DMS 273 treated with DMSO at 0.1 percent for 48 hours (cell line): ENCODE results near the gene AIDA.
"Not testable (repeated sequence)": the region's sequence is repeated elsewhere in the genome, so short reads cannot be mapped to it uniquely, and the experiment has no call there.

Experiments
- DNase-seq: peaks from one replicate; lab custom pipeline; 2025; lab: John Stamatoyannopoulos, UW

Gene AIDA, protein sequence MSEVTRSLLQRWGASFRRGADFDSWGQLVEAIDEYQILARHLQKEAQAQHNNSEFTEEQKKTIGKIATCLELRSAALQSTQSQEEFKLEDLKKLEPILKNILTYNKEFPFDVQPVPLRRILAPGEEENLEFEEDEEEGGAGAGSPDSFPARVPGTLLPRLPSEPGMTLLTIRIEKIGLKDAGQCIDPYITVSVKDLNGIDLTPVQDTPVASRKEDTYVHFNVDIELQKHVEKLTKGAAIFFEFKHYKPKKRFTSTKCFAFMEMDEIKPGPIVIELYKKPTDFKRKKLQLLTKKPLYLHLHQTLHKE

DNA sequence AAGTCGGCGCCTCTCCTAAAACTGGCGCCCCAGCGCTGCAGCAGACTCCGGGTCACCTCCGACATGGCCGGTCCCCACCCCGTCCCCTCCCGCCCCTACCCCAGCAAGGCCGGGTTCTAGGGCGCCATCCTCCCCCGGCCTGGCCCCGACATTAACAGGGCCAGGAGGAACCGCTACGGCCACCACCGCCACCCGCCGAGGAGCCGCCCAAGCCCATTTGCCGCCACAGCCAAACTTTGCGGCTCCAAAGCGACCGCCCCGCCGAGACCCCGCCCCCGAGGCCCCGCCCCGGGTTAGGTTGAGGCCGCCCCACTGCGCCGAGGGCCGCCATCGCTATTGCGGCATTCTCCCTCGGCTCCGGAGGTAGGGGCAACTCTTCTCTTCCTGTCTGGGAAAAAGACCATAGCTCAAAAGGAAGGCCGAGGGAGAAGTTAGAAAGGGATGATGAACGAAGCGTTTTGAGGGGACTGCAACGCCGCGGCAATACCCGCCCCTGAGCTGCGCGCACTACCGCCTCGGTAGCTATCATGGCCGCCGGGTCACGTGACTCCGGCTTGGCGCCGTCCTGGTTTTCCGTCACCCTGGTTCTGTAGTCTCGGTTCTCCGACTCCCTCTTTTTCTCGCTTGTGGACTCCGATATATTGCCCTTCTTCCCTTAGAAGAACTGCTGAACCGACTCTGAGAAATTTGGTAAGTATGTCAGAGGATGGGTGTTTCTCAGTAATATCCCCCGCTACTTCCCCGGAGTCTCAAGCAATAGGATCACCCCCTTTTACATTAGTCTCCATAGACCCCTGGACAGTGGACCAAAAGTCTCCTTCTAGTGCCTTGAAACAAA, at the start of gene AIDA, which contains the start of gene BROX:
TSS of gene AIDA (minus strand) at position 239 of the 838 bp plus-strand sequence. CDS start at position 65, 174 bp downstream.
TSS of gene BROX (plus strand) at position 312 of the 838 bp plus-strand sequence. CDS start 3,136 bp downstream, outside the sequence.
- DNase-seq = peak; percentile 71

DNA sequence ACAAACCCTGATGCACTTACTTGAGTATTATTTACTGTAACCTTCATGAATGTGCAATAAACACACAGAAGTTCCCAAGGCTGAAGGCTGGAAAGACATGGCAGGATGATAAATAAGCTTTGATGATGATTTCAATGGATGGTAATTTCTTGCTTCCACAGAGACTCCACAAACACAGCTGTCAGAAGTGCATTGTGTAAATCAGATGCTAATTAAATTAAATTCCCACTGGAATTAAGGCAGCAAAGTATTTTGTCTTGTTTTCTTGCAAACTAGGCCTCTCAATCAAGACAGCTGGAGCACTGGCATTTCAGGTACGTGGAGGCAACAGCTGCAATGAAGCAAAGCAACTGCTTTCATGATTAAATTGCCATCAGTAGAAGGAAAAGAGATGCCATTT, 48.8 kb upstream of the AIDA start:
- DNase-seq = no peak

DNA sequence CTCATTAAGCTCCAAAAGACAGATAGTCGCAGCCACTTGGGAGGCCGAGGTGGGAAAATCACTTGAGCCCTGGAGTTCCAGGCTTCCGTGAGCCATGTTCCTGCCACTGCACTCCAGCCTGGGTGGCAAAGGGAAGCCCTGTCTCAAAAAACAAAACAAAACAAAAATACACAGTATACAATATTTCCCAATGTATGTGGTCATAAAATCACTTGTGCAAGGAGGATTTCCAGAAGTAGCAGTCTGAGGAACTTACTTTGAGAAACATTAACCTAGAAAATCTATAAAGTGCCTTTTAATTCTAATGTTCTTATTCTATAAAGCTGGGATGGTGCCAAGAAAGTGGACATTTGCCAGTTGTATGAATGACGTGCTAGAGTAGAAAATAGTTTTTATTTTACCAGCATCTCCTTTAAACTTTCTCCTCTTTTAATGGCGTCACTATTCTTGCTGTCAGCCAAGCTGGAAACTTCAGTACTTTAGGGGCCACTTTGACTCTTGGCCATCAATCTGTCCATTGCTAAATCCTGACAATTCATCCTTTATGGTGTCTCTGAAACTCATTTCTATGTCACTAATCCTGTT, 47.3 kb upstream of the AIDA start:
- DNase-seq = no peak

DNA sequence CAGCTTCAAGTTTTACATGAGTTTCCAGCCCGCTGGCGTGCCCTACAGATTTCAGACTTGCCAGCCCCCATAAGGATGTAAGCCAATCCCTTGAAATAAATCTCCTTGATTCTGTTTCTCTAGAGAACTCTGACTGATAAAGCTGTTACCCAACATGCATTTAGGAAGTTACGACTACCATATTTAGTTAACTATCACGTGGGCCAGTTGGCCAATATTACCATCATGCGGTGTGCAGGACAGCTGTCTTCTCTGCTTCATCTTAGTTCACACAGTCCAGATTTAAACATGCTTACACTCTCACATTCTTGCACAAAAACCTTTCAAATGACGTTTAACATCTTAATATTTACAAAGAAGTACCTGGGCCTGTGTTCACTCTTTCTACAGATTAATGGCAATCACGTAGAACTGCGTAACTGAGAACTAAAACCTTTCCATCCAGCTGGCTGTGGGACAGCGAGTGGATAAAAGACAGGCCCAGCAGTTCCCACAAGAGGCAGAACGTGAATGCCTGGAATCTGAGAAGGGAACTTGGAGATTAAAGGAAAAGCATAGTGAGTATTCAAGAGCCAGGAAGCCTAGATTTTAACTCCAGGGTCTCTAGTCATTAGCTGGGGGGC, 45.5 kb upstream of the AIDA start:
- DNase-seq = no peak

DNA sequence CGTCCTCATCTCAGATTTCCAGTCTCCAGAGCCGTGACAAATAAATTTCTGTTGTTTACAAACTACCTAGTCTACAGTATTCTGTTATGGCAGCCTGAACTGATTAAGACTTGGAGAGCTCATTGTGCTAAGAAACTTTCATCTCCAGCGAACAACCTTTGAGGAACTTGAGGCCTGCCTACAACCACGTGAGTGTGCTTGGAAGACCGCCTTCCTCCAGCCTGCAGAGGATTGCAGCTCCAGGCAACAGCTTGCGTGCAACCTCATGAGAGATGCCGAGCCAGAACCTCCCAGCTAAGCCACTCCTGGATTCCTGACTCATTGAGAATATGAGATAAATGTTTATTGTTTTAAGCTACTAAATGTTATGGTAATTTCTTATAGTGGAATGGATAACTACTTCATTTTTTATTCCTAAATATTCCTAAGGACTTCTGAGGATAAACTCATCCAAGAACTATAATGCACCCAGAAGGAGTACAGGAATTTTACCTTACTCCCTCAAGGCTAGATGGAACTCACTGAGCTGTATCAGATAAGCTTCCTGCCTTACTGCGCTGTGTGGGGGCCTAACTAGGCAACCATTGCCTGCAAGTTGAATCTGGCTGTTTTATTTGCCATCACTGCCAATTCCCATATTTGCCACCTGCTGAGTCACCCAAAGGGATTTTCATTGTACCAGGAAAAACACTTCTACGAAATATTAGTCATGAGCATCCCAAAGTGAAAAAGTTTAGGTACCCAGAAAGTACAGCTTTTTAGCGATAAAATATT, 42.3 kb upstream of the AIDA start:
- DNase-seq = no peak

DNA sequence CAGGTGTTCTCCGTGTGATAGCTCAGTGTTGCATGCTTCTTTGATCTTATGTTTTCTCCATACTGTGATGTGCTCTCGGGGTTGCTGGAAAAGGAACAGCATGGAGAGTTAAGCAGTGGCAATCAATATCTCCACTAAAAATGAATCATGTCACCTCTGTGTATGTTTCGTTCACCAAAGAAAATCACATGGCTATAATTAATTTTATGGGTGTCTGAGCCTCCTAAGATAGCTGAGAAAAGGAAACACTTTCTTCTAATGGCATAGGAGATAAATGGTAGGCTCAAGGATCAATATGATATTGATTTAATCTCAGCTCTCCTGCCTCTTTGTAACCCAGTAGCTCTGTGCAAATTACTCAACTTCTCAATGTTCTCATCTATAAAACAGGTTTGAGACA, 39.0 kb upstream of the AIDA start:
- no peak for DNase-seq

DNA sequence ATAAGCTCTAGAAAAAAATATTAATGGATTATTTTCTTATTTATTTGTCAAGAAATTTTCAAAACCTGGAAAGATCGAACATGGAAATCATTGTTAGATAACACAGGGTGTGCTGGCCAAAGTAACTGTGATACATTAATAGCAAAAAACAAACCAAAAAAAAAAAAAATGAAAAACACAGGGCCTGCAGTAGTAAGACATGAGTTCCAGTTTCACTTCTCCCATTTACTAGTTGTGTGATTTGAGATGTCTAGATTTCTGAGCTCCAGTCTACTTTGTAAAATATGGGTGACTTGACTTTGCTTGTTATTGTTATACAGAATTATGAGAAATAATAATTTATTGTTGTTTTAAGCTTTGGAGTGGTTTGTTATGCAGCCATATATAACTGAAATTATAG, 38.4 kb upstream of the AIDA start:
- DNase-seq = no peak

DNA sequence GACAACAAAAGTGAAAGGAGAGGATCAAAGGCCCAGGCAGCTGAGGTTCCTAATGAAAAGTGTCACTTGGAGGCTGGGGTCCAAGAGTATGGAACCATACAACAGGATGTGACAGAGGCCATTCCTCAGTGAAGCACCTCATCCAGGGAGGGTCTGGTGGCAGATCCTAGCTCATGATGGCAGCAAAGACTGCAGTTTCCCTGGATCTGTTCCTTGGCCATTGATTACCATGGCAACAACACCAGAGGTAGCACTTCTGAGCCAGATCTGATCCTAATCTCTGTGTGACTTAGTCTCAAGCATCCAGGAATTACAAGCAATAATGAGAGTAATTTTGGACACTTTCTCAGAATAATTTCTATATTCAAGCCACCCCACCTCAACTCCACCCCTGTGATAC, 37.6 kb upstream of the AIDA start:
- DNase-seq = no peak

DNA sequence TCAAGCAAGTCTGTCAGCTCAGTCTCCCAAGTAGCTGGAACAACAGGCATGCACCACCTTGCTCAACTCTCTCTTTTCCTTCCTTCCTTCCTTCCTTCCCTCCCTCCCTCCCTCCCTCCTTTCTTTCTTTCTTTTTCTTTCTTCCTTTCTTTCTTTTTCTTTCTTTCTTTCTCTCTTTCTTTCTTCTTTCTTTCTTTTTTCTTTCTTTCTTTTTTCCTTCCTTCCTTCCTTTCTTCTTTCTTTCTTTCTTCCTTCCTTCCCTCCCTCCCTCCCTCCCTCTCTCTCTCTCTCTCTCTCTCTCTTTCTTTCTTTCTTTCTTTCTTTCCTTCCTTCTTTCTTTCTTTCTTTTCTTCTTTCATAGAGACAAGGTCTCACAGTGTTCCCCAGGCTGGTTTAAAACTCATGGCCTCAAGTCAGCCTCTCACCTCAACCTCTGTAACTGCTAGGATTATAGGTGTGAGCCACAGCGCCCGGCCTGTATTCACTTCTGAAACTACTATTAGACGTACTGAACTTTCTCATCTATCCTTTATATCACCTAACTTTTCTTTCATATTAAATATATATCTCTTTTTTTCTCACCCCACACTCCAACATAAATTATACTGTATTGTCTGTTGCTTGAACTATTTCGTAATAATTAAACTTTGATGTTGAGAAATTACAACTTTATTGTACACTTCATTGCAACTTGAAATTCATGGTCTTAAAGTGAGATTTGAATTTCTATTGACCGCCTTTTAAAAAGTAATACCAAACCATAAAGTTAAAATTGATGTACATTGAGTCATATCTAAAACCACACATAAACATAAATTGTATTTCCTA, 29.6 kb upstream of the AIDA start:
- DNase-seq = not testable (repeated sequence)

DNA sequence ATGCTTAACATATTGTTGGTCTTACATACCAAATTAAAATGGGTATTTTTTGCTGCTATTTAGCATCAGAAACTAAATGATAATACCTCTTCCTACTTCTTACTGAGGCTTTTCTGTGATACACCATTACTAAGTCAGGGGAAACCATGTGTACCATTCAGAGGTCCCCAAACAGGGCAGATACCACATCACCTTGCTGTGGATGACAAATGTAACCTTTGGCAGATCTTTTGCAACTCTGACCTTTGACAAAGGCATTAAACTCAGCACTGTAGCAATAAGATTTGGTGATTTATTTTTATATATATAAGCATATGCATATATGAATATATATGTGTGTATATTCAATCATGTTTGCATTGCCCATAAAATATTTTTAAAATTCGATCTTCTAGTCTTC, 27.6 kb upstream of the AIDA start:
- DNase-seq = no peak

DNA sequence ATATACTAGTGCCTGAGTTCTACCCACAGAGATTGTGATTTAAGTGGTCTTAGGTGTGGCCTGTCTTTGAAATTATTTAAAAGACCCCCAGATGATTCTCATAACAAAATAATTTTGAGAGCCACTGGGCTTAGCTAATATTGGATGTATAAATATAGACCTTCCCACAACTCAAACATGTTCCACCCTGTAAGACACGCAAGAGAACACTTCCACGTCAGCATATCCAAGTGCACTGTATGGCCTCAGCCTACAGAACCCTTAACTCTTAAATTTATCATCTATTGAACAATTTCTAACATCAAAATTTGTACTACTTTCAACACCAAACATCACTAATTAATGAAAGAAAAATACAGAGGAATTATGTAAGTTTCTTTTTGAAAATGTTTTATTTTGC, 27.2 kb upstream of the AIDA start:
- DNase-seq = no peak

DNA sequence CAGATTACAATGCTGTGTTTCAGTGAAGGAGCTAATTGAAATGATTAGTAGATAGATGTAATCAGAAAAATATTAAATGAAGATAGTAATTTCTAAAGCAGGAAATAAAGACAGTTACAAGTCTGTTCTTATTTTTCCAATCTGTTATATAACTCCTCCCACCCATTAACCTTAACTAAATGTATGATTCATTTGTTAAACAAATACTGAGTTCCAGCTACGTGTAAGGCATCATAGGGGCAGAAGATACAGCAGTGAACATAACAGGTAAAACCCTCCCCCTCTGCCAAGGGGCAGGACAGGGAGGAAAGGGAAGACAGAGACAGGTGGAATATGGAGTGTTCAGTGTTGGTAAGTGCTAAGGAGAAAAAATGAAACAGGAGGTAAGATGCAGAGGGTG, 24.7 kb upstream of the AIDA start, which contains the start of gene FAM177B:
TSS of gene FAM177B (plus strand) at position 231 of the 400 bp plus-strand sequence. CDS start 9,344 bp downstream, outside the sequence.
- no peak for DNase-seq

DNA sequence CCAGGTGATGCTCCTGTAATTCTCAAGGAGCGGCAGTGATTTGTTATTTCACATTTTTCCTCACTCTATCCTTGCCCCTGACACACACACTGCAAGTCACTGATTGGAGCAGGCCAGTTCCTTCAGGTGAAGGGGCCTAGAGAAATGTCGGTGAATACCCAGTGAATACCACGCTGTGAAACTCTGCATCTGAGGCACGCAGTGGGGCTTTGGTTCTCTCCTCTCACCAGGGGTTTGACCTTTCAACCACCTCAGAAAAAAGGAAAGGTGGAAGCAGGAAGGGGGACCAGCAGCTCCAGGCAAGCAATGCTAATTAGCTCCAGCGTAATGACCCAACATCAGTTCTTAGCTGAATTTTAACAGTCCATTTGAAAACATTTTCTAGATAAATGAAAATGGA, 24.2 kb upstream of the AIDA start:
- DNase-seq = no peak

DNA sequence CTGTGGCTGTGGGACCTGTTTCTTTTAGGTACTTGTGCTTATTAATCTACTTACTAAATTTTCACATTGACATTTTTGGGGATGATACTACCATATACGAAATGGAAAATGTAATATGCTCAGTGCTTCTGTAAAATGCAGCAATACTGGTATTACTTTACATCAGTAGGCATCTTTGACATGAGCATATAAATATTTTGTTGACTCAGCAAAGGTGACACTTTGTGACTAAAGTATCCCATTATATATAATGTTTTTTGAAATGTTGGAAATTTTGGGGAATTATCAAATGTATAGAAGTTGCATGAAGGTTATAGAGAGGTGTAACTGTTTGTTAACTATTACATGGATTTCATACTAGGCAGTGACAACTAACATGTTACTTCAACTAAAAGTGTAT, 22.4 kb upstream of the AIDA start:
- no peak for DNase-seq

DNA sequence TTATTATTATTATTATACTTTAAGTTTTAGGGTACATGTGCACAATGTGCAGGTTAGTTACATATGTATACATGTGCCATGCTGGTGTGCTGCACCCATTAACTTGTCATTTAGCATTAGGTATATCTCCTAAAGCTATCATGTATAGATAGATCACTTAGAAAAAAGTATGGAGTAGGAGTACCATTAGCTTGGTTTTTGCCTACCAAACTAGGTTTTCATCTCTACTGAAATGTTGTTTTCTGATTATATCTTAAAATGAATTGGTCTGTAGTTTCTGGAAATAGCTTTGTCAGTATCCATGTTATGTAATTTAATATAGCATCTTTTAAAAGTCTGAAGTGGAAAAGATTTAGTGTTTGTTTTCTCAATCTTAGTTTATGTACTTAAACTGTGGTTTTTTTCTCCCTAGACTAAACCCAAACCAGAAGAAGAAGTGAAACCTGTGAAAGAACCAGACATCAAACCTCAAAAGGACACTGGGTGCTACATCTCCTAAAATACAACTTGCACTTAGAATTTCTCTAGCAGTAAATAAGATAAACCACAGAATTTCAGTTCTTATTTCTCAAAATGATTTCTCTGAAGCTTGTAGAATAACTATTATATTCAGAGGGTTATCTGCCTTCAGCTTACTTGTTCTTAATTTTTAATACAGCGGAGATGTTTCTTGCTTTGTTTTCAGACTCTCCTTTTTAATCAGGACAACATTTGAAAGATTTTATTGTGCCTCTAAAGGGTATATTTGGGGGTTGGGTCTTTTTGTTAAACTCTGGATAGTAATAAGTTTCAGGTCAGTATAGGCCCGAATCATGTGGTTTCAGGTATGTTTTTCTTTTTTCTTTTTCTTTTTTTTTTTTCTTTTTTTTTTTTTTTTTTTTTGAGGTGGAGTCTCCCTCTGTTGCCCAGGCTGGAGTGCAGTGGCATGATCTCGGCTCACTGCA, 20.2 kb upstream of the AIDA start:
- DNase-seq = no peak

DNA sequence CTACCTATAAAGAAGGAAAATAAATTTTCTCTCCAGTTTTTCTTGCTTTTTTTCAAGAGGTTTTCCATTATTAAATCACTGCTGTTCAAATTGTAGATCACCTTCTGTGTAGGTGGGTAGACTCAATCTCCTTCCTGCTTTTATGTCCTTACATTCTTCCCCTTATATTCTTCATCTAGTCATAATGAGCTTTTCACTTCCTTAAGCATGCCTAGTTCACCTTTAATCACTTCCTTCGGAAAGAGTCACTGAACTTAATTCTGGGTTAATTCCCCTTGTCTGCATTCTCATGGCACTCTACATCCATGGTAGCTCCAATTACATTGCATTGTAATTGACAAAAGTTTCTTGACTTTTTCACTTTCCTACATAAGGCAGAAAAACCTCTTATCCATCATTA, 18.6 kb upstream of the AIDA start:
- no peak for DNase-seq

DNA sequence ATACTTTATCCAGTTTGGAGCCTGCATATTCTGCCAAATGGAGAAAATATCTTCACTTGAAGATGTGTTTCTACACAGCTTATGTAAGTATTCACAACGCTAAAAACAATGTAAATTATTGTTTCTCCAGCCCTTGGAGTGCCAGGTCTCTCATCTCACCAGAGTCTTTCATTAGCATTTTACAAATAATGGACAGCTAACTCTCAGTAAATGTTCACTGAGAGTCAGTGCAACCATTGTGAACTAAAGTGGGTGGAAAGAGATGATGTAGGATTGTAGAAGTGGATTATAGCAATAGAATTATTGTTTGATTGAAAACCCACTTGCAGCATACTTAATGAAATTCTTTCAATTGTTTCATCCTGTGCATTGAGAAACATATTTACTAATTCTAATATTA, 16.5 kb upstream of the AIDA start:
- DNase-seq = no peak

DNA sequence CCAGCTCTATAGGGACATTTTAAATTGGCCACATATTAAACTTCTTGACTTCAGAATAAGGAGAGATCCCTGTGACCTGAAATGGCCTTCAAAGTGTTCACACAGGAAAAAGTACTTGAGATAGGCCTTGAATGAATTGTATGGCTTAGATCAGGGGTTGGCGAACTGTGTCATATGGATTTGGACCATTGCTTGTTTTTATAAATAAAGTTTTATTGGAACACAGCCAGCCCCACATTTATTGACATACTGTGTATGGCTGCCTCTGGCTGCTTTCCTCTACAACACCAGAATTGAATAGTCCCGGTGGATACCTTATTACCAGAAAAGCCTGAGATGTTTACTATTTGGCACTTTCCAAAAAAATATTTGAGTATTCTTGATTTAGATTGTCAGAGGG, 4.1 kb upstream of the AIDA start:
- DNase-seq = no peak
